ENCODE data around the gene NTMT2. TPM values are rescaled to one million over a fixed set of nuclear protein-coding genes. Genes with fewer than 3 reads are reported as not detected.

NTMT2 gene
- total RNA-seq, 2 donors from 2014 or later, result not detected

- intact Hi-C loops (cut with DNase I, micrococcal nuclease), result no loop called here
- ATAC-seq (no peak), DNase-seq (no peak)
These were observed 54.4 kb downstream of the NTMT2 start for GRCh38 chr1:170200161-170200560.

GRCh38 chr1:170200621-170201397 lies 55.0 kb downstream of the NTMT2 start:
- ATAC-seq, result no peak
- intact Hi-C loops (cut with DNase I, micrococcal nuclease), result no loop called here
- no peak for DNase-seq

- intact Hi-C loops (cut with DNase I, micrococcal nuclease), result no loop called here
- no peak for DNase-seq
- ATAC-seq, result no peak
These were observed 57.9 kb downstream of the NTMT2 start for GRCh38 chr1:170203693-170204092.

GRCh38 chr1:170204121-170204520 lies 58.4 kb downstream of the NTMT2 start:
- DNase-seq (no peak), ATAC-seq (no peak)
- intact Hi-C loops (cut with DNase I, micrococcal nuclease), result no loop called here

GRCh38 chr1:170205301-170205700 lies 59.5 kb downstream of the NTMT2 start:
- ATAC-seq (no peak), DNase-seq (no peak)
- intact Hi-C loops (cut with DNase I, micrococcal nuclease), result no loop called here

GRCh38 chr1:170209125-170209524 lies 63.4 kb downstream of the NTMT2 start:
- ATAC-seq (no peak), DNase-seq (no peak)
- intact Hi-C loops (cut with DNase I, micrococcal nuclease), result no loop called here

GRCh38 chr1:170210142-170210541 lies 64.4 kb downstream of the NTMT2 start:
- intact Hi-C loops (cut with DNase I, micrococcal nuclease), result no loop called here
- DNase-seq (no peak), ATAC-seq (no peak)

- DNase-seq (no peak), ATAC-seq (no peak)
- intact Hi-C loops (cut with DNase I, micrococcal nuclease), result no loop called here
These were observed 67.8 kb downstream of the NTMT2 start for GRCh38 chr1:170213596-170213995.

- intact Hi-C loops (cut with DNase I, micrococcal nuclease), result no loop called here
- DNase-seq (no peak), ATAC-seq (no peak)
These were observed 68.6 kb downstream of the NTMT2 start for GRCh38 chr1:170214117-170215032.

- ATAC-seq, result no peak
- intact Hi-C loops (cut with DNase I, micrococcal nuclease), result no loop called here
- DNase-seq, result no peak
These were observed 69.5 kb downstream of the NTMT2 start for GRCh38 chr1:170215072-170215885.

GRCh38 chr1:170217517-170218256 lies 71.9 kb downstream of the NTMT2 start:
- no peak for DNase-seq
- ATAC-seq, result no peak
- intact Hi-C loops (cut with DNase I, micrococcal nuclease), result no loop called here

- DNase-seq (no peak), ATAC-seq (no peak)
- intact Hi-C loops (cut with DNase I, micrococcal nuclease), result no loop called here
These were observed 72.5 kb downstream of the NTMT2 start for GRCh38 chr1:170218257-170218650.

Small RNA genes lying within 50 kb of the gene (microRNA-seq; reads per million reads assigned to microRNA genes)
- gene MIR3119-1, result 0 reads per million in 2 donors
- gene MIR3119-2, result 0 reads per million in 2 donors

Other genes with a start within 250 kb of the NTMT2 start
- 10 to 100 TPM; 20.6 to 38.2 TPM for gene KIFAP3, start 71.3 kb upstream of the NTMT2 start, total RNA-seq

Measured in left colon (tissue), 2 donors.